ENCODE data around the gene CA4.
"Not testable (repeated sequence)": the region's sequence is repeated elsewhere in the genome, so short reads cannot be mapped to it uniquely, and the experiment has no call there.

DNA sequence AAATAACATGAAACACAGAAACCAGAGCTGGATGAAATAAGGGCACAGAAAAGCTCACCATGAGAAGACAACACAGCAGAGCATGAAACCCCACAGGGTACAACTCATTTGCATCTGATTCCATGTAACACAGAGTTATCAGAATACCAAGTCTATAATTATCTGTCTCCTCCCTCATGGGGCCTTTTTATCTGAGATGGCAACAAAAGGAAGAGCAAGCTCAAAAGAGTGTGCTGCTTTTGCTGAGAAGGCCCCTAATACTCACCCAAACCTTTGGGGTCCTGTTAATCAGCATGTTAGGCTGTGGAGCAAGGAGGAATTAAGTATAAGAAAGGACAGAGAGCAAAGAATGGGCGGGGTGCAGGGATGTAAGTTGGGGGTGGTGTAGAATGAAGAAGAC, 36.6 kb downstream of the CA4 start:
- TF ChIP-seq, protein P1, sequence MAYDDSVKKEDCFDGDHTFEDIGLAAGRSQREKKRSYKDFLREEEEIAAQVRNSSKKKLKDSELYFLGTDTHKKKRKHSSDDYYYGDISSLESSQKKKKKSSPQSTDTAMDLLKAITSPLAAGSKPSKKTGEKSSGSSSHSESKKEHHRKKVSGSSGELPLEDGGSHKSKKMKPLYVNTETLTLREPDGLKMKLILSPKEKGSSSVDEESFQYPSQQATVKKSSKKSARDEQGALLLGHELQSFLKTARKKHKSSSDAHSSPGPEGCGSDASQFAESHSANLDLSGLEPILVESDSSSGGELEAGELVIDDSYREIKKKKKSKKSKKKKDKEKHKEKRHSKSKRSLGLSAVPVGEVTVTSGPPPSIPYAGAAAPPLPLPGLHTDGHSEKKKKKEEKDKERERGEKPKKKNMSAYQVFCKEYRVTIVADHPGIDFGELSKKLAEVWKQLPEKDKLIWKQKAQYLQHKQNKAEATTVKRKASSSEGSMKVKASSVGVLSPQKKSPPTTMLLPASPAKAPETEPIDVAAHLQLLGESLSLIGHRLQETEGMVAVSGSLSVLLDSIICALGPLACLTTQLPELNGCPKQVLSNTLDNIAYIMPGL (CRISPR knock-in tag; IDR thresholded peaks at IDR 0.05): not testable (repeated sequence)
- not testable (repeated sequence) for TF ChIP-seq FOS (IDR thresholded peaks at IDR 0.05; ENCODE audit: extremely low read depth, insufficient read length); ELF4 (CRISPR knock-in tag; IDR thresholded peaks at IDR 0.05); ZNF232 (CRISPR knock-in tag; IDR thresholded peaks at IDR 0.05); GATAD2A (IDR thresholded peaks at IDR 0.05); PCBP2 (IDR thresholded peaks at IDR 0.05; ENCODE audit: low read depth, low read length, poor library complexity, severe bottlenecking); KDM4B (IDR thresholded peaks at IDR 0.05; ENCODE audit: borderline replicate concordance in 2 of 2, low read depth in 1 of 2); EP300 (IDR thresholded peaks at IDR 0.05; ENCODE audit: low read length); MYNN (IDR thresholded peaks at IDR 0.05); MYNN (CRISPR knock-in tag; IDR thresholded peaks at IDR 0.05)
- TF ChIP-seq, protein P2, sequence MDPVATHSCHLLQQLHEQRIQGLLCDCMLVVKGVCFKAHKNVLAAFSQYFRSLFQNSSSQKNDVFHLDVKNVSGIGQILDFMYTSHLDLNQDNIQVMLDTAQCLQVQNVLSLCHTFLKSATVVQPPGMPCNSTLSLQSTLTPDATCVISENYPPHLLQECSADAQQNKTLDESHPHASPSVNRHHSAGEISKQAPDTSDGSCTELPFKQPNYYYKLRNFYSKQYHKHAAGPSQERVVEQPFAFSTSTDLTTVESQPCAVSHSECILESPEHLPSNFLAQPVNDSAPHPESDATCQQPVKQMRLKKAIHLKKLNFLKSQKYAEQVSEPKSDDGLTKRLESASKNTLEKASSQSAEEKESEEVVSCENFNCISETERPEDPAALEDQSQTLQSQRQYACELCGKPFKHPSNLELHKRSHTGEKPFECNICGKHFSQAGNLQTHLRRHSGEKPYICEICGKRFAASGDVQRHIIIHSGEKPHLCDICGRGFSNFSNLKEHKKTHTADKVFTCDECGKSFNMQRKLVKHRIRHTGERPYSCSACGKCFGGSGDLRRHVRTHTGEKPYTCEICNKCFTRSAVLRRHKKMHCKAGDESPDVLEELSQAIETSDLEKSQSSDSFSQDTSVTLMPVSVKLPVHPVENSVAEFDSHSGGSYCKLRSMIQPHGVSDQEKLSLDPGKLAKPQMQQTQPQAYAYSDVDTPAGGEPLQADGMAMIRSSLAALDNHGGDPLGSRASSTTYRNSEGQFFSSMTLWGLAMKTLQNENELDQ (CRISPR knock-in tag; IDR thresholded peaks at IDR 0.05; ENCODE audit: borderline replicate concordance): not testable (repeated sequence)
- TF ChIP-seq, protein P3, sequence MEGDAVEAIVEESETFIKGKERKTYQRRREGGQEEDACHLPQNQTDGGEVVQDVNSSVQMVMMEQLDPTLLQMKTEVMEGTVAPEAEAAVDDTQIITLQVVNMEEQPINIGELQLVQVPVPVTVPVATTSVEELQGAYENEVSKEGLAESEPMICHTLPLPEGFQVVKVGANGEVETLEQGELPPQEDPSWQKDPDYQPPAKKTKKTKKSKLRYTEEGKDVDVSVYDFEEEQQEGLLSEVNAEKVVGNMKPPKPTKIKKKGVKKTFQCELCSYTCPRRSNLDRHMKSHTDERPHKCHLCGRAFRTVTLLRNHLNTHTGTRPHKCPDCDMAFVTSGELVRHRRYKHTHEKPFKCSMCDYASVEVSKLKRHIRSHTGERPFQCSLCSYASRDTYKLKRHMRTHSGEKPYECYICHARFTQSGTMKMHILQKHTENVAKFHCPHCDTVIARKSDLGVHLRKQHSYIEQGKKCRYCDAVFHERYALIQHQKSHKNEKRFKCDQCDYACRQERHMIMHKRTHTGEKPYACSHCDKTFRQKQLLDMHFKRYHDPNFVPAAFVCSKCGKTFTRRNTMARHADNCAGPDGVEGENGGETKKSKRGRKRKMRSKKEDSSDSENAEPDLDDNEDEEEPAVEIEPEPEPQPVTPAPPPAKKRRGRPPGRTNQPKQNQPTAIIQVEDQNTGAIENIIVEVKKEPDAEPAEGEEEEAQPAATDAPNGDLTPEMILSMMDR (IDR thresholded peaks at IDR 0.05 in 2 of 3, conservative IDR thresholded peaks at IDR 0.05 in 1 of 3; ENCODE audit: insufficient read depth in 2 of 3, low read depth in 1 of 3, low read length in 3 of 3): not testable (repeated sequence)
- TF ChIP-seq, protein P4, sequence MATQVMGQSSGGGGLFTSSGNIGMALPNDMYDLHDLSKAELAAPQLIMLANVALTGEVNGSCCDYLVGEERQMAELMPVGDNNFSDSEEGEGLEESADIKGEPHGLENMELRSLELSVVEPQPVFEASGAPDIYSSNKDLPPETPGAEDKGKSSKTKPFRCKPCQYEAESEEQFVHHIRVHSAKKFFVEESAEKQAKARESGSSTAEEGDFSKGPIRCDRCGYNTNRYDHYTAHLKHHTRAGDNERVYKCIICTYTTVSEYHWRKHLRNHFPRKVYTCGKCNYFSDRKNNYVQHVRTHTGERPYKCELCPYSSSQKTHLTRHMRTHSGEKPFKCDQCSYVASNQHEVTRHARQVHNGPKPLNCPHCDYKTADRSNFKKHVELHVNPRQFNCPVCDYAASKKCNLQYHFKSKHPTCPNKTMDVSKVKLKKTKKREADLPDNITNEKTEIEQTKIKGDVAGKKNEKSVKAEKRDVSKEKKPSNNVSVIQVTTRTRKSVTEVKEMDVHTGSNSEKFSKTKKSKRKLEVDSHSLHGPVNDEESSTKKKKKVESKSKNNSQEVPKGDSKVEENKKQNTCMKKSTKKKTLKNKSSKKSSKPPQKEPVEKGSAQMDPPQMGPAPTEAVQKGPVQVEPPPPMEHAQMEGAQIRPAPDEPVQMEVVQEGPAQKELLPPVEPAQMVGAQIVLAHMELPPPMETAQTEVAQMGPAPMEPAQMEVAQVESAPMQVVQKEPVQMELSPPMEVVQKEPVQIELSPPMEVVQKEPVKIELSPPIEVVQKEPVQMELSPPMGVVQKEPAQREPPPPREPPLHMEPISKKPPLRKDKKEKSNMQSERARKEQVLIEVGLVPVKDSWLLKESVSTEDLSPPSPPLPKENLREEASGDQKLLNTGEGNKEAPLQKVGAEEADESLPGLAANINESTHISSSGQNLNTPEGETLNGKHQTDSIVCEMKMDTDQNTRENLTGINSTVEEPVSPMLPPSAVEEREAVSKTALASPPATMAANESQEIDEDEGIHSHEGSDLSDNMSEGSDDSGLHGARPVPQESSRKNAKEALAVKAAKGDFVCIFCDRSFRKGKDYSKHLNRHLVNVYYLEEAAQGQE (IDR thresholded peaks at IDR 0.05; ENCODE audit: borderline replicate concordance): not testable (repeated sequence)
- TF ChIP-seq, protein P4 (CRISPR knock-in tag; IDR thresholded peaks at IDR 0.05; ENCODE audit: low read depth): not testable (repeated sequence)
